Neural progenitor cell (in vitro differentiated cells): ENCODE results near the gene BHMT.

Experiments used
- CTCF ChIP-seq: fragments of 200-600 bp; sonication (generic); IDR thresholded peaks from 2 replicates; pipeline ENCODE4 v1.5.1; 2017; ENCODE audit warnings: antibody characterized with exemption, mild to moderate bottlenecking
- EZH2 ChIP-seq: fragments of 200-600 bp; sonication (generic); IDR thresholded peaks from 2 replicates; pipeline ENCODE4 v1.6.1; 2017; ENCODE audit warnings: antibody characterized with exemption, mild to moderate bottlenecking, moderate library complexity
- EZH2phosphoT487 ChIP-seq: fragments of 200-600 bp; sonication (generic); IDR thresholded peaks from 2 replicates; pipeline ENCODE4 v1.6.1; 2017; ENCODE audit warnings: antibody characterized with exemption

DNA sequence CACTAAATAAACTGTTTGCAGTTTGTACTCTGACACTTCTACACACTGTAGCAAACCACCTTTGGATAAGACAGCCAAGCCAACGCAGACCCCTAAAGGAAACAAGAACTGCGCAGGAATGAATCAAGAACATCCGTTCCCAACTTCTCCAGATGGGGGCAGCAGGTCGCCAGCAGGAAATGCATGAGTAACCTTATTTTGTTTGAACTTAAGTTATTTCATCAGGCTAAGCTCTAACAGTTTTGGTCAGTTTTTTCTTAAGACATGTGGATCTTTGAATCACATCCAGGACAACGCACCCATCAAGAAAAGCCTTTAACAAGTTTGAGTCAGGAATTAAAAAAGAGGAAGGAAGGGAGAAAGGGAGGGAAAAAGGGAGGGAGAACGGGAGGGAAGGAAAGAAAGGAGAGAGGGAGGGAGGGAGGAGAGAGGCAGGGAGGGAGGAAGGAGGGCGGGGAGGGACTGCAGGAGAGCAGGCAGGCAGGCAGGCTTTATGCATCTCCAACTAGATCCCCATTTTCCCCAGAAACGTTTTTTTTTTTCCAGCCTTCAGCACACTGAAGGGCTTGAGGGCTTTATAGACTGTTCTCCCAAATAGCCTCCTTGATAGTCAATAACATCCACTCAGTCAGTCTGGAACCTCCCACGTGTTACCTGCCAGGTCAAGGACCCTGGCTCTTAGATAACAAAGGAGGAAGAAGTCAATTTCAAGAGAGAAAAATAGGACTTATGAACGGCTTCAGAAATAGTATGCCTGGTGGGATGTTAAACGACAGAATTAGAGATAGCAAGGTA is 22.2 kb downstream of the BHMT start:
- TF ChIP-seq EZH2 (no peak), CTCF (peak; percentile 87), EZH2phosphoT487 (no peak)
